ENCODE results near the gene NRL. TPM values are rescaled to one million over a fixed set of nuclear protein-coding genes. Genes with fewer than 3 reads are reported as not detected.

Gene NRL
- total and polyA plus RNA-seq, 9 of the 15 experiments (the other 6 are each of a cell fraction or from before 2014, with no cell fraction given) = 0.07 to 2.7 (median 1.4) TPM; not detected in 1

- TF ChIP-seq NFIX (CRISPR knock-in tag; IDR thresholded peaks at IDR 0.05; ENCODE audit: low read depth) (0 out of 2 replicates have a peak, but pooled peaks have one; percentile 1), MLX (CRISPR knock-in tag; conservative IDR thresholded peaks at IDR 0.05) (no peak), ZNF316 (IDR thresholded peaks at IDR 0.05) (no peak), TFAP4 (CRISPR knock-in tag; IDR thresholded peaks at IDR 0.05; ENCODE audit: borderline replicate concordance) (peak; percentile 78), GABPA (tag; conservative IDR thresholded peaks at IDR 0.05; ENCODE audit: low read depth) (no peak; the same call in 1 of the 2 replicates), HMG20B (CRISPR knock-in tag; IDR thresholded peaks at IDR 0.05) (no peak), TEAD2 (tag; IDR thresholded peaks at IDR 0.05) (no peak), HNRNPH1 (optimal IDR thresholded peaks at IDR 0.05; ENCODE audit: low read depth, low read length) (no peak), DPF2 (IDR thresholded peaks at IDR 0.05) (0 out of 2 replicates have a peak, but pooled peaks have one; percentile 42), THRAP3 (IDR thresholded peaks at IDR 0.05; ENCODE audit: borderline replicate concordance) (no peak), RBM17 (IDR thresholded peaks at IDR 0.05; ENCODE audit: borderline replicate concordance, low read depth, low read length) (no peak), MEIS2 (IDR thresholded peaks at IDR 0.05; ENCODE audit: partially characterized antibody) (peak; percentile 34), PTBP1 (IDR thresholded peaks at IDR 0.05; ENCODE audit: low read depth, low read length) (no peak), CEBPG (CRISPR knock-in tag; IDR thresholded peaks at IDR 0.05) (no peak), CEBPG (tag; conservative IDR thresholded peaks at IDR 0.05 in 1 of 2, IDR thresholded peaks at IDR 0.05 in 1 of 2) (no peak), CC2D1A (IDR thresholded peaks at IDR 0.05) (0 out of 2 replicates have a peak, but pooled peaks have one; percentile 35), RBM14 (IDR thresholded peaks at IDR 0.05; ENCODE audit: borderline replicate concordance, insufficient read depth, low read depth, low read length) (no peak), MIER1 (IDR thresholded peaks at IDR 0.05; ENCODE audit: low read depth) (no peak), MCM2 (IDR thresholded peaks at IDR 0.05; ENCODE audit: low read depth) (no peak), SUPT5H (IDR thresholded peaks at IDR 0.05) (peak; percentile 64)
- TF ChIP-seq, protein P1, sequence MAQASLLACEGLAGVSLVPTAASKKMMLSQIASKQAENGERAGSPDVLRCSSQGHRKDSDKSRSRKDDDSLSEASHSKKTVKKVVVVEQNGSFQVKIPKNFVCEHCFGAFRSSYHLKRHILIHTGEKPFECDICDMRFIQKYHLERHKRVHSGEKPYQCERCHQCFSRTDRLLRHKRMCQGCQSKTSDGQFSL (CRISPR knock-in tag; IDR thresholded peaks at IDR 0.05) = no peak
- TF ChIP-seq, protein P1 (tag; IDR thresholded peaks at IDR 0.05) = no peak
Measured at GRCh38 chr14:24160850-24161804, 46.4 kb upstream of the NRL start, which contains the start of gene IRF9 (continued).
